NCI-H1105 (cell line): Measurements from ENCODE around the gene KIF26B.

ENCODE experiments used
- DNase-seq: peaks from one replicate; lab custom pipeline; 2025; lab: John Stamatoyannopoulos, UW

KIF26B gene

DNA sequence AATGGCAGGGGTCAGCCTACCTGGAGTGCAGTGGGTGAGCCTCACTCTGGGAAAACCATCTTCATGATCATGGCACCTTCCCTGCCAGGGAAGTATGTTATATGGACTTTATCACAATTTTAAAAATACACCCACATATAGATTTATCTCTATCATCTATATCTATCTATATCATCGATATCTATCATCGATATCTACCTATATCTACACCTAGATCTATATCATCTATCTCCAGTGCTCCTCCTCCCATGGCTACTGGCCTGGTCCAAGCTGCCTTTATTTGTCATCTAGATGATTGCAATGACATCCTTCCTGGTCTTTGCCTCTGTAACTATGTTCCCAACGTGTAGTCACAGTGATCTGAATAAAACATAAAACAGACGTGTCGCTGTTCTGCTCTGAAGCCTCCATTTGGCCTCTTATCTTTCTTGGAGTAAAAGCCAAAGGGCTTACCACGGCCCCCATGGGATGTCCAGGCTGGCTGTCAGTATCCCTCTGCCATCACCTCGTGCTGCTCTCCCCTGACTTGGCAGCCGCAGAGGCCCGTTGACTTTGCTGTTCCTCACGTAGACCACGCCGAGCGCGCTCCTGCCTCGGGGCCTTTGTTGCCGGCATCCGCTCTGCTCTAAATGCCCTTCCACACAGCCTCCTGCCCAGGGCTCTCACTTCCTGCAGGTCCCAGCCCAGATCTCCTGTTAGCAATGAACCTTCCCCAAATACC lies 20.6 kb upstream of the KIF26B start:
- DNase-seq = no peak

DNA sequence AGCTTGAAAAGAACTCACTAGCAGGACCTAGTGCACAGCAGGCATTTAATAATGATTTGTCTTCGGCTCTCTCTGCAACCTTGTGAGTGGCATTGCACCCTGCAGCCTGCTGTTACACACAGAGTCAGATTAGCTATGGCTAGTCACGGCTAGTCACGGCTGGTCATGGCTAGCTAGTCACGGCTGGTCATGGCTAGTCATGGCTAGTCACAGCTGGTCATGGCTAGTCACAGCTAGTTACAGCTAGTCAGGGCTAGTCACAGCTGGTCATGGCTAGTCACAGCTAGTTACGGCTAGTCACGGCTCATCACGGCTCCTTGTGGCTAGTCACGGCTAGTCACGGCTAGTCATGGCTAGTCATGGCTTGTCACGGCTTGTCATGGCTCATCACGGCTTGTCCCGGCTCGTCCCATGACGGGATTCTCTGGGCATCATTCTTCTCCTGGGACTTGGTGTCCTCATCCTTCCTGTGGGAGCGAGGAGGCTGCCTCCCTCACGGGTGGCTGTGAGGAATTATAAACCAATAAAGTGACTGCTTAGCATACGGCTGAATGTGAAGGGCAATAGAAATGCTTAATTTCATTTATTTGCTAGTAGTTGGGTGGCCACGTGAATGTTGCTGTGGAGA lies 12.5 kb upstream of the KIF26B start:
- DNase-seq = no peak

DNA sequence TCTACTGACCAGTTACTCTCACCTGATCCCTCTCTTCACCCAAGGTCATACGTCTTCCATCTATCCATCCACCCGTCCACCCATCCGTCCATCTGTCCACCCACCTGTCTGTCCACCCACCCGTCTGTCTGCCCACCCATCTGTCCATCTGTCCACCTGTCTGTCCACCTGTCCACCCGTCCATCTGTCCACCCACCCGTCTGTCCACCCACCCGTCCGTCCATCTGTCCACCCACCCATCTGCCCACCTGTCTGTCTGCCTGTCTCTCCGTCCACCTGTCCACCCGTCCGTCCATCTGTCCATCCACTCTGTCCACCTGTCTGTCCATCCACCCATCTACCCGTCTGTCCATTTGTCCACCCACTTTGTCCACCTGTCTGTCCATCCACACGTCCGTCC lies 11.8 kb upstream of the KIF26B start:
- DNase-seq = no peak

DNA sequence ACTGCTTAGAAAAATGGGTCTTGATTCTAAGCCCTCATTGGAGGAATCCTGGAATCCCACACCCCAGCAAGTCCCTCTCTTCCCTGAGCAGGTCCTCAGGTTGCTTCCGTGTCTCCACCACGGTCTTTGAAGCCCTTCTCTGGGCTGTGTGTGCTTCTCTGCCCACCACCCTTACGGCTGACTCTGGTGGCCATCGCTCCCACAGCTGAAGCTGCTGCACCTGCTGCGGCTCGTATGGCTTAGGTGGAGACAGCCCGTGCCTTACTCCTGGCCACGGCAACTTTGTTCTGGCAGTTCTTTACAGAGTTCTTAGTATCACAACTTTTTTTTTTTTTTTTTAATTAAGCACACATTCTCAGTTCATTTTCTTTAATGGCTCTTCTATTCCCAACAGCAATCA lies 10.9 kb upstream of the KIF26B start:
- DNase-seq = no peak

DNA sequence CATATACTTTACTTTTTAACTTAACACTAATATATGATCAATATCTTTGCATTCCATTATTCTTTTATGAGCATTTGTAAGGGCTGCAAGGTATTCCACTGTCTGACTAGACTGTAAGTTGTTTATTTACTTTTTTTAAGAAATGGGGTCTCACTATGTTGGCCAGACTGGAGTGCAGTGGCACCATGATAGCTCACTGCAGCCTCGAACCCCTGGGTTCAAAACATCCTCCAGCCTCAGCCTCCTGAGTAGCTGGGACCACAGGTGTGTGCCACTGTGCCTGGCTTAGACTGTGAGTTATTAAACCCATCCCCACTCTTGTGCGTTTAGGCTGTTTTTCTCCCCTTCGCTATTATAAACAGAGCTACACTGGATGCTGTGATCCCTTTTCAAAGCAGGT lies 6.7 kb upstream of the KIF26B start:
- no peak for DNase-seq

DNA sequence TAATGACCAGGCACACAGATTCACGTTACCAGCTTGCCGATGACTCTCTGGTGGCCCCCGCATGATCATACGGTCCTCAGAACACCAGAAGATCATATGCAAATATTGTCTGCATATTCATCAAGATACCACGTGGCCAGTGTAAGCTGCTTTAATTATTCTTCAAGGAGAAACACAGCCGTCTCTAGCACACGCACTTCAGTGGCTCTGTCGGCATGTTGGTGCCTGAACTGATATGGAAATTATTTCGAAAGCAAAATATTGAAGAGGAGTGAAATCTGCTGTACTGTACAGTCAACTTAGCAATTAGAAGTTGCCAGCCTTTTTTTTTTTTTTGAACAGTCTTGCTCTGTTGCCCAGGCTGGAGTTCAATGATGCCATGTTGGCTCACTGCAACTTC lies 5.9 kb upstream of the KIF26B start:
- no peak for DNase-seq

DNA sequence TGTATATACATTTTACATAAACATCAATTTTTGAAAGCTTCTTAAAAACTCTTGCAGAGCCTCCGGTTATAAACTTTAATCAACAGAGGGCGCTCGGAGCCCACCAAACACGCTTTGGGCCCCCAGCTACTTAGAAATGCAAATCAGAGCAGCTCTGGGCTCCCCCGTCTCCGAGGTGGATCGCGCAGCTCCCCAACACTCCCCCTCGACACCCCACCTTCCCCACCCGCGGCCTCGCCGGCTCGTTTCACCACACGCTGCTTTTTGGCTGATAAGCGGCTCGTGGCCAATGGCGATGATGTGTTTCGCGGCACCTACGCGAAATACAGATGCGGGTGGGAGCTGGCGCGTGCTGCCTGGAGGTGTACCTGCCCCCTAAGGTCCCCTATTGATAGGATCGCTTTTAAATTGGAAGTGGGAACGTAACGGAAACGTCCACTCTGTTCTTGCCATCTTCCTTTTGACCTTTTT lies 1.7 kb upstream of the KIF26B start:
- DNase-seq = peak; percentile 40

DNA sequence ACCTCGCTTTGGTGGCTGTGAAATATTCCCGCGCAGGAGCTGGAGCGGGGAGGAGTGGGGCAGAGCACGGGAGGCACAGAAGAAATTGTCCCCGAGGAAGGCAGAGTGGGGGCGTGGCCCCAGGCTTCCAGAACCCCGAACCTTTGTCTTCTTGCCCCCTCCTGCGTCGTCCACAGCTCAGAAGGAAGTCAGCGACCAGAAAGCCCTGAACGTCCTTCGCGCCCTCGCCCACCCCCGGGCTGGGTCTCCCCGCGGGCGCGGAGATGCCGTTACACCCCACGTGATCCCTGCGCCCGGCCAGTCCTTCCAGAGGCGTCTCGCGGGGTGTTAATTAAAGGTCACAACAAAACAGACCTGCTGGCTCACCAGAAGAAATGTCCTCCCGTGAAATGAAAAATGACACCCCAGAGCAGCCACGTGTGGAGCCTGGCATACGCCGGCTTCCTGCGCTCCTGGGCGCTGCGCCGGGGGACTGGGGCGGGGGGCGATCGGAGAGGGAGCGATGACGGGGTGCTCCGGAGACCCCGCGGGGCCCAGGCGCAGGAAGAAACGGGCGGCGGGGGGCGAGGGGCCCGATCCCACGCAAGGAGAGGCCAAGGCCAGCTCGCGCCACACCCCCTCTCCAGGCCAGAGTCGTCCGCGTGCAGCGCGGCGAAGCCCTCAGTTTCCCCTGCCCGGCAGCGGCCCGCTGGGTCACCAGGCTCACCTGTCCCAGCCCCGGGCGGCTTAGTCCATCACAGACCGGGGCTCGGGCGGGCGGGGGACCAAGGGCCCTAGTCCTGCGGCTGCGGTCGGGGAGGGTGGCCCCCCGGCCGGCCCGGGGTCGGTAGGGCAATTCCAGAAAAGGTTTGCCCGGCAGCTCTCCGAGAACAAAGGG lies 995 bp upstream of the KIF26B start:
- no peak for DNase-seq

DNA sequence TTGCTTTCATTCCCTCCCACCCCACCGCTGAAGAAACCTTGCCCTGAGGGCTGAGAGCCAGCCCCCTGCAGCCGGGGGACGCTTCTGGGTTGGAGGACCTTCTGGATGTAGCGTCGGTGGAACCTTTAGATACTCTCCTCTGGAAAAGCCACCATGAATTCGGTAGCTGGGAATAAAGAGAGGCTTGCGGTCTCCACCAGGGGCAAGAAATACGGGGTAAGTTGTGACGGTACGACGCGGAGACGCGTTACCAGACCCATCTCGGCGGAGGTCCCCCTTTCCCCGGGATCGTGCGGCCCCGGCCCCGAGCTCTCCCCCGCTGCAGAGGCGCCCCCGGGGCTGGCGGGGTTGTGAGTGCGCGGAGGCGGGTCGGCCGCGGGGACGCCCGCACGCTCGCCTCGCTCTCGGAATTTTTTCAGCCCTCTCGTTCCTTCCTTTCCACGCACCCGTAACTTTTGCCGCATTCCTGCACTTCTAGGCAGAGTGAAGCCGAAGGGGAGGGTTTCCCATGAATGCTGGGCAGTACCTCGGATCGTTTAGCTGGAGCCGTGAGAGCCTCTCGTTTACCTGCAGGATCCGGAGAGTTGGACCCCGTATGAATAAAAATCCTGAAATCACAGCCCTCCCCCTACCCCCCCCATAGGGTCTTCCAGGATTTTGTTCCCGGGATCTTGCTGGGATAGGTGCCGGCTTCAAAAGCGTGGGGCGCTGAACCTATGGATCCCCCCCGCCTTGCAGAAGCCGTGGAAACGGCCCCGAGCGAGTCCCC lies 671 bp downstream of the KIF26B start:
- no peak for DNase-seq

DNA sequence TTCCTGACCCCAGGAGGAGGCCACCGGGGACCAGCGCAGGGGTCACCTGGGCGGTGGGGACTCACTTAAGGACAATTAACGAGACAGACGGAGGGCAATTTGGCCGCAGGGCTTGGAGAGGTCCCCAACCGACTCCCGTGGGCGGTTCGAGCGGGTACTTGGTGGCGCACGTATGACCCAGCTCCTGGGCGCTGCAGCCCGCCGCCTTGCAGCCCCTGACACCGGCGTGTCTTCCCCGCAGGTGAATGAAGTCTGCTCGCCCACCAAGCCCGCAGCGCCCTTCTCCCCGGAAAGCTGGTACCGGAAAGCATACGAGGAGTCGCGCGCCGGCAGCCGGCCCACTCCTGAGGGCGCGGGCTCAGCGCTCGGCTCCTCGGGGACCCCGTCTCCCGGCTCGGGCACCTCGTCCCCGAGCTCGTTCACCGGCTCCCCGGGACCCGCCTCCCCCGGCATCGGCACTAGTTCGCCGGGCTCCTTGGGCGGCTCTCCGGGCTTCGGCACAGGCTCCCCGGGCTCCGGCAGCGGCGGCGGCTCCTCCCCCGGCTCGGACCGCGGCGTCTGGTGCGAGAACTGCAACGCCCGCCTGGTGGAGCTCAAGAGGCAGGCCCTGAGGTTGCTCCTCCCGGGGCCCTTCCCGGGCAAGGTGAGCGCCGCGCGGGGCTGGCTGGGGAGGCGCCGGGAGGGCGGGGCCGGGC lies 1.4 kb downstream of the KIF26B start:
- peak; percentile 74 for DNase-seq

DNA sequence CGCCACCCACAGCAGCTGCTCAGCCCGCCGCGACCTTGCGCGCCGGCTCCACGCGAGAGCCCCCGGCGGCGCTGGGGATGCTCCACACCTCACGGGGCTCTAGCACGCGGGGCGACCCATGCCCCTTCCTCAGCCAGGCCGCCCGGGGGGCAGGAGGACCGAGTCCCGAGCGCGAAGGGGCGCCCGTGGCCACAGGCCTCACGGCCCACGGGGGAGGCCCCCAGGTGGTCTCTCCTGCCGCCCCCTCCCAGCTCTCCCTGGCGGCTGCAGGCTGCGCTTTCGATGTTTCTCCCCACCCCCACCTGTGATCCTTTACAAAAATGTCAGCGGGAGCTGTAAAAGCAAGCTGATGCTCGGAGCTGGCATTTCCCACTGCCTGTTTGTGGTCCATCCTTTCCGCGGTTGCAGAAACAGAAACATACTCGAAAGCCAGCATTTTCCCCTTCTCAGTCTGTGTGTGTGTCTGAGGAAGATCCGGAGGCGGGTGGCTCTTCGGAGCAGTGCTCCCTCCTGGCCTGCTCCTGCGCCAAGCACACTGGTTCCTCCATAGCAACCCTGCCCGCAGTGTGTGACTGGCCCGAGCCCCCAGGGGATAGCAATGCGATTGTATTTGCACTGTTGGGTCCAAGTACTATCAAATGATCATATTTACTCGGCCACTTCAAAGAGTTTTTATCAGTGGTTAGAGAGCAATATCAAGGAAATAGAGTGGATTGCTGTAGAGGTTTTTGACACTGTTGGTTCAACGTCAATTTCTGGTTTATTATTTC lies 2.1 kb downstream of the KIF26B start:
- no peak for DNase-seq

DNA sequence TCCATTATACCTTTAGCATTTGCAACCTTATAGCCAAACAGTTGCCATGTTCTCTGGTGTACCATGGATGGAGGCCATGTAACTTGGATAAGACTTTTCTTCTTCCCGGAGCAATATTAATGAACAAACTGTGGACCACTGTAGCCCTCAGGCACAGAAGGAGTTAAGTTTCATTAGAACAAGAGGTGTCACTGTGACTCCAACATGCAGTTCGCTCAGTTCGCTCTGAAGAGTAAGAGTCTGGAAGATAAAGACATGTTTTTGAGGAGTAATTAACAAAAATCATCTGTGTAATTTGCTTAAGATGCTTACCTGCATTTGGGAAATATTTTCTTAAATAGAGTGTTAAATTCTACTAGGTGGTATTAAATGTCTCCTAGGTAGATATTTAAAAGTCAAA lies 4.1 kb downstream of the KIF26B start:
- no peak for DNase-seq

DNA sequence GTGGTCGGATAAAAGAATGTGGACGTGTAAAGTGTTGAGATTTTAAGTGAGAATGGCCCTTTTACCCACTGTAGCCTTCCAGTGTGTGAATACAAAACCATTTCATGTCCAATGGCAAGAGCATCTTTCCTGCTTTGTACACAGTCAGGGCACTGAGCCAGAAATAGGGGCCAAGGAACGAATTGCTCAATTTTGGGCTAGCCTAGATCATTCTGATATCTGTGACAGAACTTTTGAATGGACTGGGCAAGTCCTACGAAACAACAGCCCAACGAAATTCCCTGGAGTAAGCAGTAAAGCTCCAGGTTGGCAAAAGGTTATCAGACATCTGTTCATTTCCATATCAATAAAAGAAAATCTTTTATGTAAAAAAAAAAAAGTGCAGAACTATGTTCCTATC lies 5.5 kb downstream of the KIF26B start:
- no peak for DNase-seq

DNA sequence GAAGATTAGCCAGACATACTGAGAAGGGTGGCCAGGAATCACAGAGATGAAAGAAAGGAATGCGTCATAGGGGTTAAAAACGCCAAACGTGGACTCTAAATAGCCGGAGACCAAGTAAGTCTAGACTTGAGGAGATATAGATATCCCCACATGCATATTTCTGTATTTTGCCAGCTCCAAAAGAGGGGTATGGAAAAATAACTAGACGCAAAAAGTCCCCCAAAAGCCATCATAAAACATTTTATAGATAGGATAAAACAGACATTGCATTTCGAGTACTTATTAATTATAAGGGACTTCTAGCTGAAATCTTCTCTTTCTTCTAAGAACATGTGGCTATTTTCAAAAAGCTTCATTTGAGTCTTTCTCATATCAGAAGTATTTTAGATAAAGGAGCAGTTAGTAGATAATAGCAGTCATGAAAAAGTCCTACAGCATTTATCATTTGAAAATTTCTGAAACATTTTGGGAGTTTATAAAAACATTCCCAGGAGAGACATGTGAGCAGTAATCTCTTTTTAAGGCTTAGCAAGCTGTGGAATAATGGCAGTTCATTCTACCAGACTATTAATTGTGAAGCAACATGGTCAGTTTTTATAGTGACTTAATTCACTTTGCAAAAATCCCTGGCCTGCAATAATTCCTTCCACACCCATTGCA lies 6.1 kb downstream of the KIF26B start:
- no peak for DNase-seq

DNA sequence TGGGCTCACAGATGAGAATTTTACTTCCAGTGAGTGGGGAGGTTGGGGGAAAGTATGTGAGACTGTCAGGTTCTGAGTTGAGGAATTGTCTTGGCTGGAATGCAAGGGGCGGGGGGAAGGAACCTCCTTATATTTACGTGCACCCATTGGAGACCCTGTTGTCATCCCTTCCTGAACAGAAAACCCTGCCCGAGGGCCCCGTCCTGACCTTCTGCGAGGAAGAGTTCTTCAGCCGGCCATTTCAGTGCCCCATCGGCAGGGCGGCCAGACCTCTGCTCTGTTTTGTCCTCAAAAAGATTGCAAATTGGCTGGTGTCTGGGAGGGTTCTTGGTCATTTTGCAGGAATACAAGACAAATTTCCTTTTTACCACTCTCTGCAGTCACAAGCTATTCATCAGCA lies 7.1 kb downstream of the KIF26B start:
- DNase-seq = no peak

DNA sequence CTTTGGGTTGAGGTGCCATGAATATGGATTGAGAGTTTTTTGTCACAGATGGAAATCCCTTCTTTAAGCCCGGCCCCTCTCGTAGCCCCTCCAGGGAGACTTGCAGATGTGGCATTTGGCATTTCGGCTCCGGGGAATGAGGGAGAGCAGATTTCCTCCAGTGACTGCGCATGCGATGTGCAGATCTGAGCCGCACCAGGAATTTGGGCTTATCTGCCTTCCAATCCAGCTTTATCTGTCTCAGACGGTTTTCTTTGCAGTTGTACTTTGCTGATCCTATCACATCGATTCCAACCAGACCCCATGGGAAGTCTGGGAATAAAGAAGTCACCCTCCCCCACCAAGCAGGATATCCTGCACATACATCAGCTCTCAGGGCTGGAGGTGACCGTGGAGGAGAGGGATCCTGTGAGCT lies 11.7 kb downstream of the KIF26B start:
- no peak for DNase-seq

DNA sequence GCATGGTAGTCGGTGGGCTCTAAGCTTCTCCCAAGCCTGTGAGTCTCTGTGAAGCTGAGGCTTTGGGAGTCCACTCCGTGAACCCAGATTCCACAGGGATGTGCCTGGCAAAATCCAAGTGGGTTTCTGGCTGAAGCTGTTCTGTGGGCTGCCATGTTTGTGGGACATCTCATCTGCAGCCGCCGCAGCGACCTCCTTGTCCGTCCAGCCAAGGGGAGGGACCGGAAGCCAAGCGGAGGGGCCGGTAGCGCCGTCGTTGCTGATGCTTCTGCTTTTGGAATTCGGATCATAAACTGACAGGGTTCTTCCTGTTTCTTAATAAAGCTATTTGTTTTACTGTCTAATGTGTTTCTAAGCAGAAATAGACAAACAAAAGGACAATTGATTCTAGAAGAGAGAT lies 13.3 kb downstream of the KIF26B start:
- DNase-seq = no peak

DNA sequence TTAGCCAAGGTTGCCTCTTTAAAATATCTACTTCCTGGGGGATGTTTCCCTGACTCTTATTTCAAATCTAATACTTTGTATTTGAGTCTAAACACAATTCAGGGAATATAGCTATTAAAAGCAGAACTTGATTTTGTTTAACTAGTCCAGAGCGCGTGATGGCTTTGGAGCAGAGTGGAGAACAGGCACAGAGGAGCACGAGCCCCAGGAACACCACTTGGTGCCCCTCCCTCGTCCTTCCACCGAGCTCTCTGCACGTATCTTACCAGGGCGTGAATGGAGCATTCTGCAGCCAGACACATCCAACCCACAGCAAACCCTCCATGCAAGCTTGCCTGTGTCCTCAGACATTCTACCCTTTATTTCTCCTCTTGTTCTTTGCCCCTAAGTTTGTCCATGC lies 14.1 kb downstream of the KIF26B start:
- DNase-seq = no peak

DNA sequence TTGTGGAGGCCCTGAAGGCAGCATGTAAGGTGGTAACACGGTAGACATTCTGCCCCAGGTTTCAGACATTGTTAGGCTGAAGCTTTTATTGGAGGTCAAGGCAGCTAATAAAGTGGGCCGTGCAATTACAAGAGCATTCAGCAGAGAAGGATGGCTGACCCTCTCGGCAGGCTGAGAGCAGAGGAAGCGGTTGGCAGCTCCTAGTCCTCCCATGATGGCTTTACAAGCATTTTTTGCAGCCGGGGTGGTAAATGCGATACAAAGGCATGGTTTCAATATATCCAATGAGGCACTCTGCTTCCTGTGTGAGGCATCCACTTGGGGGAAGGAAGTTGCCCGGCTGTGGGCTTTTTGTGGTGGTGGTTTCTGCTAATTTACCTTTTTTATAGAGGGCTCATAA lies 14.6 kb downstream of the KIF26B start:
- no peak for DNase-seq

DNA sequence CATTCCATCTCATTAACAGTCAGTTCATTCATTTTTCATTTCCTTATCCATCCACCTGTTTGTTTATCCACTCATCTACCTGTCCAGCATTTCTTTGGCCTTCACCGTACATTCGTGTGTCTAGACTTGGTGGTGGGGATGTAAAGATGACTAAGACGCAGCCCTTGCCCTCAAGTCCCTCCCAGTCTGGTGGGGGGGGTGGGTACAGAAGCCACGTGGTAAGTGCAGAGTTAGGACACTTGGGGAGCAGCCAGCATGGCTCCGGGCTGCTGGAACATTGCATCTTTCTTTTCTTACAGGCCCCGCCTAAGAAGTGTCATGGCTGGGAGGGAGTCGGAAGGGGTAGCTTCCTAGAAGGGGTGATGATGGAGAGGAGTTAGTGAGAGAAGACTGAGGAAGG lies 17.2 kb downstream of the KIF26B start:
- DNase-seq = no peak
